HEK293 (cell line): Measurements from ENCODE around the gene S100A8.

Experiments
- CTCF ChIA-PET: fragments of 350-600 bp; formaldehyde crosslinking; extraction: SDS; loops from one replicate; lab custom pipeline; 2021; ENCODE audit warnings: antibody characterized with exemption; lab: Yijun Ruan, JAX
- POLR2A ChIA-PET: fragments of 300-600 bp; formaldehyde crosslinking; extraction: SDS; loops from one replicate; lab custom pipeline; 2020; ENCODE audit warnings: antibody characterized with exemption, inconsistent platforms; lab: Yijun Ruan, JAX
- H3K27ac ChIP-seq: fragments of 200-500 bp; sonication (Bioruptor generic); 2 replicates; pipeline ENCODE4 v1.5.1; 2014; ENCODE audit warnings: low read depth, low read length, control low read depth, inconsistent platforms; ENCODE audit errors: extremely low read depth
- H3K36me3 ChIP-seq, 2 experiments: fragments of 200-500 bp in 1 of 2; sonication (Bioruptor generic) in 1 of 2; 1 replicate in 1 of 2; 2 replicates in 1 of 2; pipeline ENCODE4 v1.5.1; 2014 to 2017; ENCODE audit warnings: inconsistent platforms in 2 of 2, low read length in 2 of 2; ENCODE audit not compliant: control insufficient read depth in 2 of 2, insufficient read depth in 1 of 2
- H3K4me1 ChIP-seq: fragments of 200-500 bp; sonication (Bioruptor generic); 2 replicates; pipeline ENCODE4 v1.5.1; 2014; ENCODE audit warnings: mild to moderate bottlenecking, low read length, inconsistent platforms; ENCODE audit not compliant: control insufficient read depth, insufficient read depth
- H3K4me3 ChIP-seq: 2 replicates; pipeline ENCODE4 v1.5.1; 2011; ENCODE audit warnings: low read depth, mild to moderate bottlenecking, control low read depth, low read length, moderate library complexity
- H3K9me3 ChIP-seq: fragments of 200-500 bp; sonication (Bioruptor generic); 2 replicates; pipeline ENCODE4 v1.5.1; 2014; ENCODE audit warnings: low read depth, low read length, inconsistent platforms; ENCODE audit not compliant: control insufficient read depth, insufficient read depth
- ATF2 ChIP-seq: fragments of 450-650 bp; formaldehyde crosslinking; IDR thresholded peaks from 2 replicates; pipeline ENCODE4 v1.5.1; 2016; ENCODE audit warnings: missing biosample characterization, missing genetic modification characterization, low read depth
- KLF7 ChIP-seq: fragments of 450-650 bp; formaldehyde crosslinking; IDR thresholded peaks from 2 replicates; pipeline ENCODE4 v1.5.1; 2016; ENCODE audit warnings: missing biosample characterization, missing genetic modification characterization, borderline replicate concordance
- MYNN ChIP-seq: fragments of 450-650 bp; formaldehyde crosslinking; IDR thresholded peaks from 2 replicates; pipeline ENCODE4 v1.5.1; 2016; ENCODE audit warnings: missing biosample characterization, missing genetic modification characterization, borderline replicate concordance
- PRDM4 ChIP-seq: fragments of 450-650 bp; formaldehyde crosslinking; IDR thresholded peaks from 2 replicates; pipeline ENCODE4 v1.5.1; 2017; ENCODE audit warnings: missing biosample characterization, missing genetic modification characterization
- SCRT1 ChIP-seq: fragments of 450-650 bp; formaldehyde crosslinking; IDR thresholded peaks from 2 replicates; pipeline ENCODE4 v1.5.1; 2016; ENCODE audit warnings: missing biosample characterization, missing genetic modification characterization, borderline replicate concordance
- WT1 ChIP-seq: fragments of 450-650 bp; formaldehyde crosslinking; IDR thresholded peaks from 2 replicates; pipeline ENCODE4 v1.5.1; 2016; ENCODE audit warnings: missing biosample characterization, missing genetic modification characterization
- ZBTB10 ChIP-seq: fragments of 450-650 bp; formaldehyde crosslinking; IDR thresholded peaks from 2 replicates; pipeline ENCODE4 v1.5.1; 2016; ENCODE audit warnings: missing biosample characterization, missing genetic modification characterization
- ZNF133 ChIP-seq: fragments of 450-650 bp; formaldehyde crosslinking; IDR thresholded peaks from 2 replicates; pipeline ENCODE4 v1.5.1; 2016; ENCODE audit warnings: missing biosample characterization, missing genetic modification characterization
- ZNF26 ChIP-seq: fragments of 450-650 bp; formaldehyde crosslinking; IDR thresholded peaks from 2 replicates; pipeline ENCODE4 v1.5.1; 2016; ENCODE audit warnings: missing biosample characterization, missing genetic modification characterization
- ZNF292 ChIP-seq: fragments of 450-650 bp; formaldehyde crosslinking; IDR thresholded peaks from 2 replicates; pipeline ENCODE4 v1.5.1; 2016; ENCODE audit warnings: low read depth, missing biosample characterization, missing genetic modification characterization, borderline replicate concordance
- ZNF311 ChIP-seq: fragments of 450-650 bp; formaldehyde crosslinking; IDR thresholded peaks from 2 replicates; pipeline ENCODE4 v1.5.1; 2017; ENCODE audit warnings: missing biosample characterization, missing genetic modification characterization, borderline replicate concordance
- ZNF473 ChIP-seq: fragments of 450-650 bp; formaldehyde crosslinking; IDR thresholded peaks from 2 replicates; pipeline ENCODE4 v1.5.1; 2017; ENCODE audit warnings: missing biosample characterization, missing genetic modification characterization
- ZNF777 ChIP-seq: fragments of 450-650 bp; formaldehyde crosslinking; IDR thresholded peaks from 2 replicates; pipeline ENCODE4 v1.5.1; 2017; ENCODE audit warnings: missing biosample characterization, missing genetic modification characterization, borderline replicate concordance
- ZNF785 ChIP-seq: fragments of 450-650 bp; formaldehyde crosslinking; IDR thresholded peaks from 2 replicates; pipeline ENCODE4 v1.5.1; 2016; ENCODE audit warnings: missing biosample characterization, missing genetic modification characterization
- ZSCAN4 ChIP-seq: fragments of 450-650 bp; formaldehyde crosslinking; IDR thresholded peaks from 2 replicates; pipeline ENCODE4 v1.5.1; 2017; ENCODE audit warnings: missing biosample characterization, missing genetic modification characterization

S100A8 gene

GRCh38 chr1:153392822-153393221, 1.9 kb upstream of the S100A8 start:
- POLR2A ChIA-PET = no interaction called here
- no peaks in the 10 kb centered on the region for H3K4me1 ChIP-seq
- H3K36me3 ChIP-seq = no peaks in the 10 kb centered on the region
- H3K9me3 ChIP-seq = no peaks in the 10 kb centered on the region
- CTCF ChIA-PET = interaction anchor here (0.6 to 1.0 kb wide), 2 partner anchors 29 to 48 kb away, joined by 3 read pairs; no protein-coding TSS in a partner anchor
- no peak overlapping the region for H3K27ac ChIP-seq
- H3K4me3 ChIP-seq = no peak overlapping the region
- TF ChIP-seq ATF2 (tag by site-specific recombination) (peak; percentile 3; the same call in 1 of the 2 replicates), ZNF292 (no peak)

GRCh38 chr1:153392258-153392657, 1.4 kb upstream of the S100A8 start:
- Histone ChIP-seq H3K4me3 (no peak overlapping the region), H3K4me1 (no peaks in the 10 kb centered on the region), H3K27ac (no peak overlapping the region), H3K9me3 (no peaks in the 10 kb centered on the region), H3K36me3 (no peaks in the 10 kb centered on the region)
- ChIA-PET POLR2A (no interaction called here), CTCF (interaction anchor here (0.6 to 1.0 kb wide), 2 partner anchors 44 to 47 kb away, joined by 3 read pairs; no protein-coding TSS in a partner anchor)
- TF ChIP-seq ZNF777 (tag by site-specific recombination) (no peak), PRDM4 (tag by site-specific recombination) (no peak), ZNF133 (tag by site-specific recombination) (no peak), ZNF473 (tag by site-specific recombination) (no peak), MYNN (tag by site-specific recombination) (no peak), ZNF26 (tag by site-specific recombination) (no peak), ZNF785 (tag by site-specific recombination) (no peak), KLF7 (no peak), SCRT1 (tag by site-specific recombination) (no peak), ZNF311 (tag by site-specific recombination) (no peak), ZBTB10 (tag by site-specific recombination) (no peak), ZSCAN4 (tag by site-specific recombination) (no peak), WT1 (no peak)
